Measurements from ENCODE around the gene CACNG4.

CACNG4 gene

DNA sequence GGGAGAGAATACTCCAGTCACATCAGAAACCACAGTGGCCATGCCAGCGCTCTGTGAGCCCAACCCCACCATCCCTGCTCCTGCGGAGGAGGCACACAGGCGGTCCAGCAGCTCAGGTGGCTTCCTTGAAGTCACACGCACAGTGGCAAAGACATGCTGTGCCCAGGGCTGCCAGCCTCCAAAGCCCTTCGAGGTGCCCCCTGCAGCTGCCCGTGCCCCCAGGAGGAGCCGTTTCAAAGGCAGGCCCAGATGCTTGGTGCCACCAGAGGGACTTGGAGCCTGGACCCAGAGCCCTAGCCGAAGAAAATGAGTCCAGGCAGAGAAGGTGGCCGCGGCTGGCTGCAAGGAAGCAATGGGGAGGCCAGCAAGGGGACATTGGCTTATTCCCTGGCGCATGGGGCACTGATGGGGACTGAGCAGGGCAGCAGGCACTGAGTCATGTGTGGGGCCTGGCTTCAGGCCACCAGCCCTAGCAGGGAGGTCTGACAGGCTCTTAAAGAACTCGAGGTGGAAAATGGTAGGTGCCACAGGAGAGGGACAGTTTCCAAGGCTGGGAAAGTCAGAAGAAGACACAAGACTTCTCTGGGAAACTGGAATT lies 62.6 kb downstream of the CACNG4 start:
- no peak for DNase-seq
- H3K27me3 ChIP-seq (ENCODE audit: insufficient read depth, low read depth, severe bottlenecking): no peaks in the 10 kb centered on the region

DNA sequence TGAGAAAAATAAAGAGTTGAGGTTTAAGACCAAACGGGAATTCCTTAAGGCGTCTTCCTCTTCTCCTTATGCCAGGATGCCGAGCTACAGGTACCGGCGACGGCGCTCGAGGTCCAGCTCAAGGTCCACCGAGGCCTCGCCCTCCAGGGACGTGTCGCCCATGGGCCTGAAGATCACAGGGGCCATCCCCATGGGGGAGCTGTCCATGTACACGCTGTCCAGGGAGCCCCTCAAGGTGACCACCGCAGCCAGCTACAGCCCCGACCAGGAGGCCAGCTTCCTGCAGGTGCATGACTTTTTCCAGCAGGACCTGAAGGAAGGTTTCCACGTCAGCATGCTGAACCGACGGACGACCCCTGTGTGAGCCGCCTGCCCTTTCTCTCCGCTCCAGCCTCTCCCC lies 66.1 kb downstream of the CACNG4 start:
- H3K27ac ChIP-seq: no peak overlapping the region
- H3K9me3 ChIP-seq (ENCODE audit: severe bottlenecking): peaks cover 10% of the 10 kb centered on the region
- DNase-seq: no peak
- no peaks in the 10 kb centered on the region for H3K36me3 ChIP-seq
- H3K27me3 ChIP-seq (ENCODE audit: insufficient read depth, low read depth, severe bottlenecking): no peaks in the 10 kb centered on the region
- TF ChIP-seq, protein P1, sequence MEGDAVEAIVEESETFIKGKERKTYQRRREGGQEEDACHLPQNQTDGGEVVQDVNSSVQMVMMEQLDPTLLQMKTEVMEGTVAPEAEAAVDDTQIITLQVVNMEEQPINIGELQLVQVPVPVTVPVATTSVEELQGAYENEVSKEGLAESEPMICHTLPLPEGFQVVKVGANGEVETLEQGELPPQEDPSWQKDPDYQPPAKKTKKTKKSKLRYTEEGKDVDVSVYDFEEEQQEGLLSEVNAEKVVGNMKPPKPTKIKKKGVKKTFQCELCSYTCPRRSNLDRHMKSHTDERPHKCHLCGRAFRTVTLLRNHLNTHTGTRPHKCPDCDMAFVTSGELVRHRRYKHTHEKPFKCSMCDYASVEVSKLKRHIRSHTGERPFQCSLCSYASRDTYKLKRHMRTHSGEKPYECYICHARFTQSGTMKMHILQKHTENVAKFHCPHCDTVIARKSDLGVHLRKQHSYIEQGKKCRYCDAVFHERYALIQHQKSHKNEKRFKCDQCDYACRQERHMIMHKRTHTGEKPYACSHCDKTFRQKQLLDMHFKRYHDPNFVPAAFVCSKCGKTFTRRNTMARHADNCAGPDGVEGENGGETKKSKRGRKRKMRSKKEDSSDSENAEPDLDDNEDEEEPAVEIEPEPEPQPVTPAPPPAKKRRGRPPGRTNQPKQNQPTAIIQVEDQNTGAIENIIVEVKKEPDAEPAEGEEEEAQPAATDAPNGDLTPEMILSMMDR (IDR thresholded peaks at IDR 0.05; ENCODE audit: low read depth, low read length): no peak
- H3K4me3 ChIP-seq (ENCODE audit: low read depth, low read length): no peak overlapping the region

More for the DNA sequence above, 62.6 kb downstream of the CACNG4 start:
- TF ChIP-seq, protein P1 (IDR thresholded peaks at IDR 0.05; ENCODE audit: low read depth, low read length): no peak
- H3K9me3 ChIP-seq (ENCODE audit: severe bottlenecking): no peaks in the 10 kb centered on the region
- no peaks in the 10 kb centered on the region for H3K36me3 ChIP-seq
- H3K27ac ChIP-seq: no peak overlapping the region
- H3K4me3 ChIP-seq (ENCODE audit: low read depth, low read length): no peak overlapping the region

DNA sequence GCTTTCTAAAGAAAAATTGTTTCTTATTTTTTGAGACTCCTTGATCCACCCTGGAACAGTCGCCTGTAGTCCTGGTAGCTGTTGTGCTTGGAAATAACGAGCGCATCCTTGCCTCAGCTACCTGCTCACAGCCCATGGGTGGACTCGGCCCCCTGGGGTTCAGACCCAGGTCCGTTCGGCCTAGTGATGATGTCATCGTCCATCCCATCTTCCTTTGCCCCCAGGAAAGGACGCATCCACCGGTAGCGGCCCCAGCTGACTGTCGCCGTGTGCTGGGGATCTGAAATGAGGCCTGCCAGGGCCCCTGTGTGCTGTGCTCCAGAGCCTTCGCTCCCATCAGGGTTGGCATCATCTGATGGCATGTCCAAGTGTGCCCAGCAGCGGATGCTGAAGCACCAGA lies 67.9 kb downstream of the CACNG4 start:
- no peak overlapping the region for H3K27ac ChIP-seq
- no peak overlapping the region for H3K4me3 ChIP-seq (ENCODE audit: low read depth, low read length)
- H3K27me3 ChIP-seq (ENCODE audit: insufficient read depth, low read depth, severe bottlenecking): no peaks in the 10 kb centered on the region
- peaks cover 14% of the 10 kb centered on the region for H3K9me3 ChIP-seq (ENCODE audit: severe bottlenecking)
- no peak for DNase-seq
- TF ChIP-seq, protein P1 (IDR thresholded peaks at IDR 0.05; ENCODE audit: low read depth, low read length): no peak
- no peaks in the 10 kb centered on the region for H3K36me3 ChIP-seq

DNA sequence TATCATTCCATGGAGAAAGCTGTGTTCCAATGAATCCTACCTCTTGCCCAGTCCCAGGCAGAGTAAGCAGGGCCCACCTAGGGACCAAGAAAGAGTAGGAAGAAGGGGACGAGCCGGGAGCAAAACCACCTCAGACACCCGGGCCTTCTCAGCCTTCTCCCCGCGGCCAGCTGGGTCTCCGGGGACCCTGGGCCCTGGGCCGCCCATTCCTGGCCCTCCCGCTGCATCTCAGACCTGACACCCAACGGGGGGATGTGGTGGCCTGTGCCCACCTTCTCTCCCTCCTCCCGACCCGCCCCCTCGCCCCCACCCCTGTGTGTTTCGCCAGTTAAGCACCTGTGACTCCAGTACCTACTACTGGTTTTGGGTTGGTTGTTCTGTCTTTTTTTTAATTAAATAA lies 68.5 kb downstream of the CACNG4 start:
- H3K27ac ChIP-seq: no peak overlapping the region
- H3K27me3 ChIP-seq (ENCODE audit: insufficient read depth, low read depth, severe bottlenecking): no peaks in the 10 kb centered on the region
- no peak overlapping the region for H3K4me3 ChIP-seq (ENCODE audit: low read depth, low read length)
- DNase-seq: no peak
- peaks cover 14% of the 10 kb centered on the region for H3K9me3 ChIP-seq (ENCODE audit: severe bottlenecking)
- H3K36me3 ChIP-seq: no peaks in the 10 kb centered on the region
- TF ChIP-seq, protein P1 (IDR thresholded peaks at IDR 0.05; ENCODE audit: low read depth, low read length): no peak

DNA sequence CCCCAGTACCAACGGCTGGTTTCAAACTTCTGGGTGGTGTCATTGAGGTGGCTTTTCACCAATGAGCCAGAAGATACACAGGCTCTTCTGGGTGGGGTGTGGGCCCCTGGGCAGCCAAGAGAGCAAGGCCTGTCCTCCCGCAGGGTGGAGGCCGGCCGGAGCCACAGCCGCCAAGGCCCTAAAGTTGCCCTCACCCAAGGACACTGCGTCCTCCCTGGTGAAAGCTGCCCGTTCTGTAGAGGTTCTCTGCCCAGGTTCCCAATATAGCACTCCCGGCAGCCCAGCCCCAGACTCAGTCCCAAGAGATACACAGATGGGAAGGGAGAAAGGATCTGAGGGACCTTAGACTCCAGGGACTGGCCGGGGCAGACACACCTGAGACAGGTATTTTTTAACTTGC lies 69.1 kb downstream of the CACNG4 start:
- Histone ChIP-seq H3K27ac (no peak overlapping the region), H3K36me3 (no peaks in the 10 kb centered on the region), H3K27me3 (ENCODE audit: insufficient read depth, low read depth, severe bottlenecking) (no peaks in the 10 kb centered on the region), H3K9me3 (ENCODE audit: severe bottlenecking) (peaks cover 14% of the 10 kb centered on the region), H3K4me3 (ENCODE audit: low read depth, low read length) (no peak overlapping the region)
- TF ChIP-seq, protein P1 (IDR thresholded peaks at IDR 0.05; ENCODE audit: low read depth, low read length): no peak
- no peak for DNase-seq
